Duodenal mucosa (tissue), 2 donors: ENCODE data around the gene DENND2D.

Experiments used
- H3K27ac ChIP-seq: one replicate; pipeline ENCODE4 v1.7.0; 2013; ENCODE audit warnings: low read depth, low read length
- H3K27me3 ChIP-seq, 2 donors: one replicate each; pipeline ENCODE4 v1.7.0; 2013; ENCODE audit warnings: low read length in 2 of 2, control low read depth in 1 of 2; ENCODE audit not compliant: insufficient read depth in 2 of 2, control insufficient read depth in 1 of 2
- H3K36me3 ChIP-seq, 2 donors: one replicate each; pipeline ENCODE4 v1.7.0; 2013; ENCODE audit warnings: low read length in 2 of 2, control low read depth in 1 of 2; ENCODE audit not compliant: insufficient read depth in 2 of 2, control insufficient read depth in 1 of 2
- H3K4me1 ChIP-seq, 2 donors: one replicate each; pipeline ENCODE4 v1.7.0; 2013; ENCODE audit warnings: low read length in 2 of 2, control low read depth in 1 of 2; ENCODE audit not compliant: insufficient read depth in 2 of 2, control insufficient read depth in 1 of 2
- H3K4me3 ChIP-seq, 2 donors: one replicate each; pipeline ENCODE4 v1.7.0; 2013; ENCODE audit warnings: low read length in 2 of 2, low read depth in 1 of 2
- H3K9ac ChIP-seq, 2 donors: one replicate each; pipeline ENCODE4 v1.7.0; 2013; ENCODE audit warnings: low read length in 2 of 2, low read depth in 1 of 2
- H3K9me3 ChIP-seq, 2 donors: one replicate each; pipeline ENCODE4 v1.7.0; 2013; ENCODE audit warnings: low read length in 2 of 2, control low read depth in 1 of 2; ENCODE audit not compliant: control insufficient read depth in 1 of 2

DENND2D gene

GRCh38 chr1:111203681-111204200 is 3.3 kb upstream of the DENND2D start:
- Histone ChIP-seq H3K9me3 (no peaks in the 10 kb centered on the region), H3K4me3 (peak overlapping the region; percentile 71 to 77), H3K36me3 (peaks cover 5 to 14% of the 10 kb centered on the region in 2 donors), H3K27me3 (no peaks in the 10 kb centered on the region), H3K9ac (peak overlapping the region; percentile 73 to 77), H3K27ac (peak overlapping the region; percentile 91), H3K4me1 (peaks cover 51 to 52% of the 10 kb centered on the region in 2 donors)

- Histone ChIP-seq H3K9me3 (no peaks in the 10 kb centered on the region), H3K36me3 (peaks cover 12 to 22% of the 10 kb centered on the region in 2 donors), H3K27ac (peak overlapping the region; percentile 91), H3K27me3 (no peaks in the 10 kb centered on the region), H3K4me3 (peak overlapping the region; percentile 71 to 77), H3K4me1 (peaks cover 51 to 52% of the 10 kb centered on the region in 2 donors), H3K9ac (peak overlapping the region; percentile 73 to 77)
Observed at GRCh38 chr1:111202707-111203623, 2.5 kb upstream of the DENND2D start.

GRCh38 chr1:111202366-111202706 is 1.9 kb upstream of the DENND2D start:
- H3K4me3 ChIP-seq = peak overlapping the region; percentile 56 to 77
- peak overlapping the region in 1 of 2 donors; percentile 77 for H3K9ac ChIP-seq
- H3K9me3 ChIP-seq = no peaks in the 10 kb centered on the region
- H3K36me3 ChIP-seq = peaks cover 18 to 28% of the 10 kb centered on the region in 2 donors
- peaks cover 51 to 55% of the 10 kb centered on the region in 2 donors for H3K4me1 ChIP-seq
- H3K27me3 ChIP-seq = no peaks in the 10 kb centered on the region
- H3K27ac ChIP-seq = peak overlapping the region; percentile 91

- Histone ChIP-seq H3K4me1 (peaks cover 51 to 60% of the 10 kb centered on the region in 2 donors), H3K27me3 (no peaks in the 10 kb centered on the region), H3K36me3 (peaks cover 27 to 36% of the 10 kb centered on the region in 2 donors), H3K4me3 (peak overlapping the region; percentile 56 to 59), H3K27ac (no peak overlapping the region), H3K9ac (peak overlapping the region; percentile 10 to 48), H3K9me3 (no peaks in the 10 kb centered on the region)
Observed at GRCh38 chr1:111201275-111202090, 1.0 kb upstream of the DENND2D start.

GRCh38 chr1:111200802-111201161 is 336 bp upstream of the DENND2D start:
- peaks cover 34 to 43% of the 10 kb centered on the region in 2 donors for H3K36me3 ChIP-seq
- H3K4me1 ChIP-seq = peaks cover 53 to 66% of the 10 kb centered on the region in 2 donors
- H3K27me3 ChIP-seq = no peaks in the 10 kb centered on the region
- H3K9me3 ChIP-seq = no peaks in the 10 kb centered on the region
- H3K4me3 ChIP-seq = peak overlapping the region; percentile 56 to 59
- H3K27ac ChIP-seq = peak overlapping the region; percentile 15
- peak overlapping the region; percentile 48 to 65 for H3K9ac ChIP-seq

GRCh38 chr1:111199329-111199728 is 1.1 kb downstream of the DENND2D start:
- peaks cover 45 to 56% of the 10 kb centered on the region in 2 donors for H3K36me3 ChIP-seq
- H3K4me1 ChIP-seq = peaks cover 51 to 67% of the 10 kb centered on the region in 2 donors
- H3K27ac ChIP-seq = no peak overlapping the region
- peak overlapping the region; percentile 48 to 65 for H3K9ac ChIP-seq
- peak overlapping the region; percentile 56 to 59 for H3K4me3 ChIP-seq
- no peaks in the 10 kb centered on the region for H3K27me3 ChIP-seq
- H3K9me3 ChIP-seq = no peaks in the 10 kb centered on the region

- H3K9me3 ChIP-seq = no peaks in the 10 kb centered on the region
- no peak overlapping the region for H3K27ac ChIP-seq
- no peaks in the 10 kb centered on the region for H3K27me3 ChIP-seq
- H3K36me3 ChIP-seq = peaks cover 50 to 61% of the 10 kb centered on the region in 2 donors
- peaks cover 56 to 72% of the 10 kb centered on the region in 2 donors for H3K4me1 ChIP-seq
- H3K4me3 ChIP-seq = peak overlapping the region; percentile 56 to 59
- H3K9ac ChIP-seq = peak overlapping the region; percentile 48 to 65
Observed at GRCh38 chr1:111198836-111199235, 1.6 kb downstream of the DENND2D start.

GRCh38 chr1:111197598-111198284 is 2.7 kb downstream of the DENND2D start:
- Histone ChIP-seq H3K27me3 (no peaks in the 10 kb centered on the region), H3K4me1 (peaks cover 62 to 75% of the 10 kb centered on the region in 2 donors), H3K36me3 (peaks cover 50 to 67% of the 10 kb centered on the region in 2 donors), H3K4me3 (peak overlapping the region; percentile 56 to 59), H3K27ac (no peak overlapping the region), H3K9me3 (no peaks in the 10 kb centered on the region), H3K9ac (peak overlapping the region in 1 of 2 donors; percentile 16)

GRCh38 chr1:111196213-111196612 is 4.2 kb downstream of the DENND2D start:
- Histone ChIP-seq H3K36me3 (peaks cover 56 to 76% of the 10 kb centered on the region in 2 donors), H3K4me1 (peaks cover 62 to 73% of the 10 kb centered on the region in 2 donors)

More at GRCh38 chr1:111196213-111196612, 4.2 kb downstream of the DENND2D start:
- no peak overlapping the region for H3K9ac ChIP-seq
- no peaks in the 10 kb centered on the region for H3K9me3 ChIP-seq
- peak overlapping the region in 1 of 2 donors; percentile 4 for H3K4me3 ChIP-seq
- H3K27ac ChIP-seq = no peak overlapping the region
- no peaks in the 10 kb centered on the region for H3K27me3 ChIP-seq
